GM12878 (cell line): Measurements from ENCODE around the gene RPGRIP1L. TPM values are rescaled to one million over a fixed set of nuclear protein-coding genes. Genes with fewer than 3 reads are reported as not detected.

ENCODE experiments used
- ATAC-seq: fragments of 200-7000 bp; cut with Tn5 transposase; 3 replicates; pipeline ENCODE4 v1.9.1; 2020; ENCODE audit warnings: mild to moderate bottlenecking, moderate library complexity
- BruUV-seq: library from RNA; stranded (reverse); fragments of 400-500 nt; replicated peaks from 2 replicates; lab custom pipeline; 2021; lab: Mats Ljungman, UMichigan
- CTCF ChIA-PET: fragments of 300-600 bp; sonication (Branson Sonifier 250); formaldehyde crosslinking; extraction: SDS; loops from one replicate; lab custom pipeline; 2021; ENCODE audit warnings: inconsistent platforms; lab: Yijun Ruan, JAX
- POLR2A ChIA-PET: fragments of 350-600 bp; formaldehyde crosslinking; extraction: SDS; loops from one replicate; lab custom pipeline; 2021; ENCODE audit warnings: inconsistent platforms; lab: Charles Lee
- RAD21 ChIA-PET: fragments of 300-600 bp; sonication (Branson Sonifier 250); formaldehyde crosslinking; loops from one replicate; lab custom pipeline; 2023; ENCODE audit warnings: antibody characterized with exemption; ENCODE audit not compliant: unreplicated experiment; lab: Charles Lee
- SMC1A ChIA-PET: fragments of 300-600 bp; sonication (Branson Sonifier 250); formaldehyde crosslinking; loops from one replicate; lab custom pipeline; 2023; ENCODE audit not compliant: unreplicated experiment, uncharacterized antibody; lab: Charles Lee
- DNase-seq: peaks from one replicate; pipeline ENCODE4 v3.0.0-alpha.2; 2011; ENCODE audit warnings: low read depth, low spot score
- FAIRE-seq: peaks from 3 replicates; lab custom pipeline; 2011; peaks lifted over from hg19 to GRCh38; lab: Jason Lieb, UNC
- H2AFZ ChIP-seq: 2 replicates; pipeline ENCODE4 v1.6.0; 2011; ENCODE audit warnings: low read depth, low read length, control low read depth; ENCODE audit not compliant: control insufficient read depth
- H3K27ac ChIP-seq: 2 replicates; pipeline ENCODE4 v1.5.1; 2011; ENCODE audit warnings: control low read depth; ENCODE audit not compliant: control insufficient read depth, insufficient read depth
- H3K27me3 ChIP-seq, 2 experiments: replicated peaks in 1 of 2; 2 replicates each; pipeline versions ENCODE4 v1.6.0 to v1.6.1; 2011; ENCODE audit warnings: low read length in 1 of 2; ENCODE audit not compliant: control insufficient read depth in 2 of 2, insufficient read depth in 2 of 2
- H3K36me3 ChIP-seq, 2 experiments: 2 replicates each; pipeline ENCODE4 v1.5.1; 2011; ENCODE audit warnings: low read length in 1 of 2; ENCODE audit not compliant: control insufficient read depth in 2 of 2, insufficient read depth in 2 of 2
- H3K4me1 ChIP-seq: 2 replicates; pipeline ENCODE4 v1.6.1; 2011; ENCODE audit warnings: mild to moderate bottlenecking, low read length, moderate library complexity, mixed read lengths; ENCODE audit not compliant: control insufficient read depth, insufficient read depth
- H3K4me2 ChIP-seq: 2 replicates; pipeline ENCODE4 v1.6.0; 2011; ENCODE audit warnings: control low read depth; ENCODE audit not compliant: control insufficient read depth, insufficient read depth
- H3K4me3 ChIP-seq: fragments of 200-600 bp; sonication (generic); 2 replicates; pipeline ENCODE4 v1.5.1; 2016
- H3K79me2 ChIP-seq: 2 replicates; pipeline ENCODE4 v1.6.0; 2011; ENCODE audit warnings: low read length; ENCODE audit not compliant: control insufficient read depth, insufficient read depth
- H3K9ac ChIP-seq: 2 replicates; pipeline ENCODE4 v1.8.0; 2011; ENCODE audit warnings: low read length, control low read depth, mixed read lengths; ENCODE audit not compliant: control insufficient read depth, insufficient read depth
- H3K9me3 ChIP-seq: replicated peaks from 3 replicates; pipeline ENCODE4 v1.5.1; 2011; ENCODE audit warnings: mild to moderate bottlenecking, low read length; ENCODE audit not compliant: control insufficient read depth, insufficient read depth
- H4K20me1 ChIP-seq: 2 replicates; pipeline ENCODE4 v1.6.0; 2011; ENCODE audit not compliant: control insufficient read depth, insufficient read depth
- EP300 ChIP-seq, 2 experiments: fragments of 150-350 bp in 1 of 2; IDR thresholded peaks; 2 replicates each; pipeline ENCODE4 v1.6.1; 2011 to 2012; ENCODE audit warnings: low read depth in 2 of 2, low read length in 2 of 2, borderline replicate concordance in 1 of 2, improper control_type of control experiment in 1 of 2, inconsistent platforms in 1 of 2; ENCODE audit not compliant: control insufficient read depth in 1 of 2
- FOXM1 ChIP-seq: IDR thresholded peaks from 2 replicates; pipeline ENCODE4 v1.6.1; 2012; ENCODE audit warnings: low read depth, mild to moderate bottlenecking, inconsistent platforms, low read length, moderate library complexity
- JUND ChIP-seq: IDR thresholded peaks from 2 replicates; pipeline ENCODE4 v1.6.1; 2012; ENCODE audit warnings: low read depth, mild to moderate bottlenecking, low read length, improper control_type of control experiment, moderate library complexity
- NBN ChIP-seq: fragments of 450-650 bp; IDR thresholded peaks from 2 replicates; pipeline ENCODE4 v1.6.1; 2016
- NR2F1 ChIP-seq: fragments of 450-650 bp; conservative IDR thresholded peaks from 2 replicates; pipeline ENCODE4 v1.6.1; 2017; ENCODE audit warnings: mild to moderate bottlenecking
- PML ChIP-seq: IDR thresholded peaks from 2 replicates; pipeline ENCODE4 v1.6.1; 2012; ENCODE audit warnings: low read length, inconsistent platforms
- POU2F2 ChIP-seq: IDR thresholded peaks from 3 replicates; pipeline ENCODE4 v1.6.1; 2011; ENCODE audit warnings: low read depth, mild to moderate bottlenecking, low read length, borderline replicate concordance
- RAD51 ChIP-seq: fragments of 450-650 bp; IDR thresholded peaks from 2 replicates; pipeline ENCODE4 v1.6.1; 2016; ENCODE audit warnings: moderate library complexity, mild to moderate bottlenecking, inconsistent platforms
- SIN3A ChIP-seq: IDR thresholded peaks from 2 replicates; pipeline ENCODE4 v1.6.1; 2012; ENCODE audit warnings: low read depth, low read length, improper control_type of control experiment
- SMC3 ChIP-seq: IDR thresholded peaks from 2 replicates; pipeline ENCODE4 v1.6.1; 2011; ENCODE audit warnings: low read length, improper control_type of control experiment, borderline replicate concordance
- SREBF1 ChIP-seq: IDR thresholded peaks from 2 replicates; pipeline ENCODE4 v1.6.1; 2012; ENCODE audit warnings: mild to moderate bottlenecking, low read length
- SUPT20H ChIP-seq: IDR thresholded peaks from 2 replicates; pipeline ENCODE4 v1.6.1; 2011; ENCODE audit warnings: low read depth, mild to moderate bottlenecking, low read length, moderate library complexity, borderline replicate concordance; ENCODE audit not compliant: control insufficient read depth
- SUZ12 ChIP-seq: fragments of 200-600 bp; sonication (generic); IDR thresholded peaks from one replicate; pipeline ENCODE4 v1.6.1; 2018; ENCODE audit warnings: antibody characterized with exemption, mild to moderate bottlenecking; ENCODE audit not compliant: unreplicated experiment
- ZBED1 ChIP-seq: IDR thresholded peaks from 2 replicates; pipeline ENCODE4 v1.6.1; 2016; ENCODE audit warnings: borderline replicate concordance
- WGBS: methylation state at CpG from one replicate; pipeline ENCODE4 v1.1.6; 2016; ENCODE audit warnings: low lambda C conversion rate; ENCODE audit not compliant: insufficient replicate concordance, insufficient coverage; ENCODE audit errors: missing lambda C conversion rate; 5-methylcytosine and 5-hydroxymethylcytosine counted together
- in situ Hi-C: fragments of 300-500 bp; cut with MboI; formaldehyde crosslinking; loops from 9 replicates; pipeline ENCODE4 v1.14.3; 2018; ENCODE audit warnings: mixed read lengths
- intact Hi-C: fragments of 100-400 bp; cut with micrococcal nuclease; formaldehyde crosslinking; loops from one replicate; pipeline ENCODE4 v1.14.2; 2022; ENCODE audit not compliant: unreplicated experiment
- polyA plus RNA-seq, 11 experiments: library from polyadenylated mRNA; depleted of rRNA in 4 of 11; unstranded in 6 of 11; stranded (reverse) in 5 of 11; fragments of >200 nt; fragmentation: Nextera tagmentation in 4 of 11; fragmentation: Illumina TruSeq in 1 of 11; extraction: Ambion mirVana in 4 of 11; extraction: Trizol in 1 of 11; gene quantifications; 1 replicate in 1 of 11; 2 replicates in 10 of 11; pipeline versions ENCODE4 v1.2.1 to v1.2.3, GENCODE V29; 2011 to 2016; ENCODE audit warnings: inconsistent platforms in 2 of 11, missing spikeins in 2 of 11, low read depth in 1 of 11
- total RNA-seq, 4 experiments: library from RNA; depleted of rRNA in 3 of 4; stranded (reverse); fragments of >200 nt in 3 of 4; fragmentation: Illumina TruSeq in 1 of 4; extraction: Trizol in 1 of 4; gene quantifications; 2 replicates each; pipeline versions ENCODE4 v1.2.1 to v1.2.3, GENCODE V29; 2013 to 2021
- TF ChIP-seq, protein P1 (sequence below): fragments of 450-650 bp; conservative IDR thresholded peaks from 2 replicates; pipeline ENCODE4 v1.6.1; 2017; ENCODE audit warnings: mild to moderate bottlenecking, moderate library complexity
- TF ChIP-seq, protein P2 (sequence below): fragments of 450-650 bp; IDR thresholded peaks from 2 replicates; pipeline ENCODE4 v1.6.1; 2016; ENCODE audit warnings: mild to moderate bottlenecking
- TF ChIP-seq, protein P3 (sequence below): fragments of 450-650 bp; IDR thresholded peaks from 2 replicates; pipeline ENCODE4 v1.6.1; 2017; ENCODE audit warnings: mild to moderate bottlenecking, low read depth, inconsistent platforms; ENCODE audit not compliant: poor library complexity, severe bottlenecking
- TF ChIP-seq, protein P4 (sequence below): fragments of 450-650 bp; IDR thresholded peaks from 2 replicates; pipeline ENCODE4 v1.6.1; 2017; ENCODE audit warnings: mild to moderate bottlenecking

The RPGRIP1L gene
- total and polyA plus RNA-seq, 10 of the 15 experiments (the other 5 are each of a cell fraction or from before 2014, with no cell fraction given) = 3.5 to 9.6 (median 4.4) TPM

DNA sequence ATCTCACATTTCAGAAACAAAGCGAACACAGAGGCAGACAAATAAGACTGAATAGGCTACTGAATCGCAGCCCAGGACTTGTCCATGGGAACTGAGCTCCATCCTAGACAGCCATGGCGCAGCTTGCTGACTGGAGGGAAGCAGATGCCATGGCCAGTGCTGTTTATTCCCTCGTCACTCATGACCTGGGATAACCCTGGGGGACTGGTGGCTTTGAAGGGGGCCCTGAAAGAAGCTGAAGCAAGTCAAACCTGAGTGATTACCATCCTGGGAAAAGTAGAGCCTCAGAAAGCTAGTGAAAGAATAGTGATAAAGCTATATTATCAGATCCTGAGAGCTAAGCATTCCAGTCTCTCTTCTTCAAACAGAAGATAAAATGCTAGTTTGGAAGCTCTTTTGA is 94.1 kb downstream of the RPGRIP1L start (continued):
- no peak for TF ChIP-seq SUPT20H
- TF ChIP-seq, protein P1, sequence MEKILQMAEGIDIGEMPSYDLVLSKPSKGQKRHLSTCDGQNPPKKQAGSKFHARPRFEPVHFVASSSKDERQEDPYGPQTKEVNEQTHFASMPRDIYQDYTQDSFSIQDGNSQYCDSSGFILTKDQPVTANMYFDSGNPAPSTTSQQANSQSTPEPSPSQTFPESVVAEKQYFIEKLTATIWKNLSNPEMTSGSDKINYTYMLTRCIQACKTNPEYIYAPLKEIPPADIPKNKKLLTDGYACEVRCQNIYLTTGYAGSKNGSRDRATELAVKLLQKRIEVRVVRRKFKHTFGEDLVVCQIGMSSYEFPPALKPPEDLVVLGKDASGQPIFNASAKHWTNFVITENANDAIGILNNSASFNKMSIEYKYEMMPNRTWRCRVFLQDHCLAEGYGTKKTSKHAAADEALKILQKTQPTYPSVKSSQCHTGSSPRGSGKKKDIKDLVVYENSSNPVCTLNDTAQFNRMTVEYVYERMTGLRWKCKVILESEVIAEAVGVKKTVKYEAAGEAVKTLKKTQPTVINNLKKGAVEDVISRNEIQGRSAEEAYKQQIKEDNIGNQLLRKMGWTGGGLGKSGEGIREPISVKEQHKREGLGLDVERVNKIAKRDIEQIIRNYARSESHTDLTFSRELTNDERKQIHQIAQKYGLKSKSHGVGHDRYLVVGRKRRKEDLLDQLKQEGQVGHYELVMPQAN = no peak

DNA sequence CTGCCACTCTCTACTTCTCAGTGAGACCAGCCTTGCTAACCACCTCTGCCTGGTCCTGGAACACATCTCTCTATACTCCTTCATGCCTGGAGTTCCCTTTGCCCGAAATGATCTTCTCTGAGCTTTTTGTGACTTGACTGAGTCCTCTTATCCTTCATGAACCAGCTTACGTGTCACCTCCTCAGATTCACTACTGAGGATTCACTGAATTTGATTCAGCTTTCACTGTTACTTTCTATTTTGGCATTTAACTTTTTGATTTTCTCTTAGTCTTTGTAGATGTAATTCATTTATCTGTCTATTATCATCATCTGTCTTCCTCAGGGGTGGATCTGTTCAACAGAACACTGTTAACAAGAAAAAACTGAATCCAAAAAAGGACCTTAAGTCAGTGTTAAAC is 95.6 kb downstream of the RPGRIP1L start:
- POLR2A ChIA-PET = no interaction called here
- TF ChIP-seq NR2F1 = no peak
- TF ChIP-seq SIN3A = no peak
- TF ChIP-seq, protein P2, sequence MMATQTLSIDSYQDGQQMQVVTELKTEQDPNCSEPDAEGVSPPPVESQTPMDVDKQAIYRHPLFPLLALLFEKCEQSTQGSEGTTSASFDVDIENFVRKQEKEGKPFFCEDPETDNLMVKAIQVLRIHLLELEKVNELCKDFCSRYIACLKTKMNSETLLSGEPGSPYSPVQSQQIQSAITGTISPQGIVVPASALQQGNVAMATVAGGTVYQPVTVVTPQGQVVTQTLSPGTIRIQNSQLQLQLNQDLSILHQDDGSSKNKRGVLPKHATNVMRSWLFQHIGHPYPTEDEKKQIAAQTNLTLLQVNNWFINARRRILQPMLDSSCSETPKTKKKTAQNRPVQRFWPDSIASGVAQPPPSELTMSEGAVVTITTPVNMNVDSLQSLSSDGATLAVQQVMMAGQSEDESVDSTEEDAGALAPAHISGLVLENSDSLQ = no peak
- no peak for TF ChIP-seq POU2F2
- no peak for TF ChIP-seq RAD51
- no peak for TF ChIP-seq ZBED1
- no peak for TF ChIP-seq EP300 (IDR thresholded peaks at IDR 0.05; ENCODE audit: borderline replicate concordance in 1 of 2, control insufficient read depth in 1 of 2, low read depth in 2 of 2, low read length in 2 of 2)
- TF ChIP-seq FOXM1 = no peak
- no peak for TF ChIP-seq JUND
- TF ChIP-seq, protein P3, sequence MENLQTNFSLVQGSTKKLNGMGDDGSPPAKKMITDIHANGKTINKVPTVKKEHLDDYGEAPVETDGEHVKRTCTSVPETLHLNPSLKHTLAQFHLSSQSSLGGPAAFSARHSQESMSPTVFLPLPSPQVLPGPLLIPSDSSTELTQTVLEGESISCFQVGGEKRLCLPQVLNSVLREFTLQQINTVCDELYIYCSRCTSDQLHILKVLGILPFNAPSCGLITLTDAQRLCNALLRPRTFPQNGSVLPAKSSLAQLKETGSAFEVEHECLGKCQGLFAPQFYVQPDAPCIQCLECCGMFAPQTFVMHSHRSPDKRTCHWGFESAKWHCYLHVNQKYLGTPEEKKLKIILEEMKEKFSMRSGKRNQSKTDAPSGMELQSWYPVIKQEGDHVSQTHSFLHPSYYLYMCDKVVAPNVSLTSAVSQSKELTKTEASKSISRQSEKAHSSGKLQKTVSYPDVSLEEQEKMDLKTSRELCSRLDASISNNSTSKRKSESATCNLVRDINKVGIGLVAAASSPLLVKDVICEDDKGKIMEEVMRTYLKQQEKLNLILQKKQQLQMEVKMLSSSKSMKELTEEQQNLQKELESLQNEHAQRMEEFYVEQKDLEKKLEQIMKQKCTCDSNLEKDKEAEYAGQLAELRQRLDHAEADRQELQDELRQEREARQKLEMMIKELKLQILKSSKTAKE = no peak
- no peak for TF ChIP-seq SMC3
- TF ChIP-seq SREBF1 = no peak
- TF ChIP-seq SUZ12 = no peak
- no peak for TF ChIP-seq PML
- TF ChIP-seq NBN = no peak
- TF ChIP-seq, protein P4, sequence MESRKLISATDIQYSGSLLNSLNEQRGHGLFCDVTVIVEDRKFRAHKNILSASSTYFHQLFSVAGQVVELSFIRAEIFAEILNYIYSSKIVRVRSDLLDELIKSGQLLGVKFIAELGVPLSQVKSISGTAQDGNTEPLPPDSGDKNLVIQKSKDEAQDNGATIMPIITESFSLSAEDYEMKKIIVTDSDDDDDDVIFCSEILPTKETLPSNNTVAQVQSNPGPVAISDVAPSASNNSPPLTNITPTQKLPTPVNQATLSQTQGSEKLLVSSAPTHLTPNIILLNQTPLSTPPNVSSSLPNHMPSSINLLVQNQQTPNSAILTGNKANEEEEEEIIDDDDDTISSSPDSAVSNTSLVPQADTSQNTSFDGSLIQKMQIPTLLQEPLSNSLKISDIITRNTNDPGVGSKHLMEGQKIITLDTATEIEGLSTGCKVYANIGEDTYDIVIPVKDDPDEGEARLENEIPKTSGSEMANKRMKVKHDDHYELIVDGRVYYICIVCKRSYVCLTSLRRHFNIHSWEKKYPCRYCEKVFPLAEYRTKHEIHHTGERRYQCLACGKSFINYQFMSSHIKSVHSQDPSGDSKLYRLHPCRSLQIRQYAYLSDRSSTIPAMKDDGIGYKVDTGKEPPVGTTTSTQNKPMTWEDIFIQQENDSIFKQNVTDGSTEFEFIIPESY = no peak

More for the DNA sequence above, 95.6 kb downstream of the RPGRIP1L start:
- in situ Hi-C loops = no loop called here
- Histone ChIP-seq H3K4me1 (no peaks in the 10 kb centered on the region), H3K27me3 (no peaks in the 10 kb centered on the region), H3K4me3 (no peak overlapping the region), H3K9me3 (no peaks in the 10 kb centered on the region), H3K4me2 (no peak overlapping the region), H4K20me1 (no peaks in the 10 kb centered on the region), H3K36me3 (no peaks in the 10 kb centered on the region), H3K79me2 (no peaks in the 10 kb centered on the region), H3K9ac (no peak overlapping the region), H3K27ac (no peak overlapping the region), H2AFZ (no peak overlapping the region)
- DNase-seq (no peak), ATAC-seq (no peak), FAIRE-seq (no peak)
- CTCF ChIA-PET = no interaction called here
- RAD21 ChIA-PET = no interaction called here
- SMC1A ChIA-PET = interaction anchor here (0.7 kb wide), 1 partner anchor 8 kb away, joined by 6 read pairs; no protein-coding TSS in a partner anchor
- intact Hi-C loops = no loop called here
- BruUV-seq = no TSS peak
- WGBS = 53% methylated on average over 2 of the region's 2 CpGs
